GM18502 (cell line): Measurements from ENCODE around the gene OR2M7.
"Not testable (repeated sequence)": the region's sequence is repeated elsewhere in the genome, so short reads cannot be mapped to it uniquely, and the experiment has no call there.

ENCODE experiments used
- ATAC-seq: cut with Tn5 transposase; IDR thresholded peaks from one replicate; pipeline ENCODE4 v1.9.1; 2021; ENCODE audit warnings: mild to moderate bottlenecking; ENCODE audit not compliant: unreplicated experiment, poor library complexity

Gene OR2M7, protein sequence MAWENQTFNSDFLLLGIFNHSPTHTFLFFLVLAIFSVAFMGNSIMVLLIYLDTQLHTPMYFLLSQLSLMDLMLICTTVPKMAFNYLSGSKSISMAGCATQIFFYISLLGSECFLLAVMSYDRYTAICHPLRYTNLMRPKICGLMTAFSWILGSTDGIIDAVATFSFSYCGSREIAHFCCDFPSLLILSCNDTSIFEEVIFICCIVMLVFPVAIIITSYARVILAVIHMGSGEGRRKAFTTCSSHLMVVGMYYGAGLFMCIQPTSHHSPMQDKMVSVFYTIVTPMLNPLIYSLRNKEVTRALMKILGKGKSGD

DNA sequence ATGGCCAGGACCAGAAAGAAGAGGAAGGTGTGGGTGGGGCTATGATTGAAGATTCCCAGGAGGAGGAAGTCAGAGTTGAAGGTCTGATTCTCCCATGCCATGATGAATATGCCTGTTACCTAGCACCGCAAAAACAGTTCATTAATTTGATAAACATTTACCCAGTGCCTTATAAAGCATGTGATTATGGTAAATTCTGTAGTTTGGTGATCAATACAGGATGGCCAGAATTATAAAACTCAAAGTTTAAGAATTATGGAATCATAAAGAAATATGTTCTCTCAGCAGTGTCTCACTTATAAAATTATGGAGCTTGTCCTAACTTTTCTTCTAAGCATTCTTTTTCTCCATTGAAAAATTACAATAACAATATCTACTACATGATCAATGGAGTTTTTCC lies at the start of gene OR2M7:
Gene OR2M7, minus strand, starts transcription at position 101 of the 400 bp plus-strand sequence. Its CDS starts 0 bp downstream, at position 101.
- ATAC-seq, result no peak

DNA sequence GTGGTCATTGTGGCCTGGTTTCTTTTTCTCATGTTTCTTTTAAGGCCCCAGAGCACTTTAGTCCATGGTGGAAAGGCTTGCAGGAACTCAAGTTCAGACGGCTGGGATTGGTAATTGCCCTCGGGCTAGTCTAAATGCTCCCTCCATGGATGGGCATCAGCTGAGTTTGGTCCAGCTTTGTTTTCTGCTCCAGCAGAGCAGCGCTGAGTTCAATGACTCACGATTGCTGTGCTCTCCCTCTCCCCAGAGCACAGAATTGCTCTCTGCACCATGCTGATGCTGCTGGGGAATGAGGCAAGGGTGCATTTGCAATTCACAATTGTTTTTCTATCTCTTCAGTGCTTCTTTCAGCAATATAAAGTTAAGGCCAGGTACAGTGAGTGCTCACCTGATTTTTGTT lies 49.4 kb upstream of the OR2M7 start:
- no peak for ATAC-seq

DNA sequence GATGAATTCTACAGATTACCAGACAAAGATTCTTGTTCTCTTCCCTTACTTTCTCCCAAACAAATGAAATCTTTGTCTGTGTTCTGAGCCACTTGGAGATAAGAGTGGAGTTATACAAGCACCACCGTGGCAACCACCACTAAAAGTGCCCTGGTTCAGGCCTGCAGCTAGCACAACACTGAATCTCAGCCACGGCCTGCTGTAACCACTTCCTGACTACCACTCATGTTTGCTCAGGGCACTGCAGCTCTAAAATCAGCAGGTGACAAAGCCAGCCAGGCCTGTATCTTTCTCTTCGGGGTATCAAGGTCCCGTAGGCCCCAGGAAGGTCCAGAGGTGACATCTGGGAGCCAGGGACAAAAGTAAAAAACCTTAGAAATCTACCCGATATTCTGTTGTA lies 48.0 kb upstream of the OR2M7 start:
- peak; percentile 65 for ATAC-seq

DNA sequence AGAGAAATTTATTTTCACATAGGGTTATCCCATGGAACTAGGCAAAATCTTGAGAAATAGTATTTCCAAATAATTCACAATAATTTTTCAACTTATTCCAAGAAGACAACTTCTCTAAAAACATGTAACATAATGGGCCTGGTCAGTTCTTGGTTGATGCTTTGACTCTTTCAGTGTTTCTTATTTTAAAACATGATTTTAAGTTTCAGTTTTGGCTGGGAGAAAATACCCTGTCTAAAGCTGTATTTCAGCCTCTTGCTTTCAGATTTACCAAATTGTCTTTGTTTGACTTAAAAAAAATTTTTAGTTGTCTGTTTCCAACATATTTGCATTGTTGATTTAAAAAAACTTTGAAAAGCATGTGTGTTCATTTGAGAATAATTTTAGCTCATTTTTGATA lies 42.2 kb upstream of the OR2M7 start:
- ATAC-seq, result no peak

DNA sequence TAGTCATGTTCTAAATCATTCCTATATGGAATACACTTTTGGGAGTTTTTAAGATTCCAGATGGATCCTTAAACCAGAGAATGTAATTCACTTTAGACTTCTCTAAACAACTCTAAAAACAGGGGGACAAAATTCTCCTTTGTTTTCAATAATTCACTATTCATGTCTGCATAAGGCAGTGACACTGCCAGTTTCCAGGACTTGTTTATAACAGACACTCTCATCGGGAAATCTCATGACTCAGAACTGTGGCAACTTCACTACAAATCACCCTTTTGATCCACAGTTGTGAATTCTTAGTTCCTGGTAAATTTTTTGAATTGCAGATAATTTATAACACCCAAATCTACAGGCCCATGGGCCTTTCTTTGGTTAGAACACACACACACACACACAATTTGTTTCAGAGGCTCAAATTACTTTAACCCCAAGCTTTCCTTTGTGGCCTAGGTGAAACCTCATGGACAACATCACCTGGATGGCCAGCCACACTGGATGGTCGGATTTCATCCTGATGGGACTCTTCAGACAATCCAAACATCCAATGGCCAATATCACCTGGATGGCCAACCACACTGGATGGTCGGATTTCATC lies 36.9 kb upstream of the OR2M7 start, which contains the start of gene OR2T4:
Gene OR2T4, plus strand, starts transcription at position 545 of the 595 bp plus-strand sequence. Its CDS starts 0 bp downstream, at position 545.
- ATAC-seq, result no peak

DNA sequence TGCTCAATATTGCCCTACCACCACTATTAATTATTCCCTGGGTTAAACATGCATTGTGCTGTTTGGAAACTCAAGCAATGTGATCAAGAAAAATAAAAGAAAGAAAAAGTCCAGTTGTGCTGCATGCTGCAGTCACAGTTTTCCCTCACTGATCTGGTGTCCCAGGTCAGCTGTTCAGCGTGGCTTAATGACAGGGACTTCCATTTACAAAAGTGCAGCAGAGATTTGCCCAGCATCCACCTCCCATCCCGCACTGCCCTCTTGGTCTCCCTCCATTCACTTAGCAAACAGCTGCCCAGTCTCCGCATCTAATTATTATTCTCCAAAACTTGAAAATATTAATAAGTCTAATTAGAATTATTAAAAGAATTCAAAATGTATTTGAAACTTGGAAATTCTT lies 35.0 kb upstream of the OR2M7 start:
- ATAC-seq, result no peak

DNA sequence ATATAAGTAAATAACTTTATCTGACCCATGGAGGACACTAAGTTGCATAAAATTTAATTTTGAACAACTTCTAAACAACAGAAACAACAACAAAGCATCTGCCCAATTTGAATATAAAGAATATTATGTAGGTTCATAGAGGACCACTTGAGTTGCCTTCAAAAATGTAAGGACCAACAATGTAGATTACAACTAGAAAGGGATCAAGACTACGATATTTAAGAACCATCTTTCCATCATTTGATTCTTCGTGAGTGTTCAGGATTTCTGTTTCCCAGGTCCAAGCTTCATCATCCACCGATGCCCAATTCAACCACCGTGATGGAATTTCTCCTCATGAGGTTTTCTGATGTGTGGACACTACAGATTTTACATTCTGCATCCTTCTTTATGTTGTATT lies 24.1 kb upstream of the OR2M7 start, which contains the start of gene OR14C36:
Gene OR14C36, plus strand, starts transcription at position 301 of the 400 bp plus-strand sequence. Its CDS starts 0 bp downstream, at position 301.
- ATAC-seq, result no peak

DNA sequence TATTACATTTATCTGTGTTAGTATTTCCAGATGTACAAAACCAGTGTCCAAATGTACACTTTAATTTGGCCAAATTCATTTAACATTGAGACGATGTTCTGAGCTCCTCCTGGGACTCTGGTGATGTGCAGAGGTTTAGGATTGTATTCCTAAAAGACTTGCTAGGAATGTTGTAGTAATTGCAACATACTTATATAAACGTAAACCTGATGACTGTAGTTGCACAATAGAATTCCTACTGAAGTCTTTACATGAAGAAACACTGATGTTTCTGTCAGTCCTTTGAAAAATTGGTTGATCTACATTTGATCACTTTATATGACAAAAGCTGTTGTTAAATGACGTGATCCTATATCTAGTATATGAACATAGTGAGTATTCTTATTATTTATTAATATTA lies 19.1 kb upstream of the OR2M7 start:
- ATAC-seq, result no peak

DNA sequence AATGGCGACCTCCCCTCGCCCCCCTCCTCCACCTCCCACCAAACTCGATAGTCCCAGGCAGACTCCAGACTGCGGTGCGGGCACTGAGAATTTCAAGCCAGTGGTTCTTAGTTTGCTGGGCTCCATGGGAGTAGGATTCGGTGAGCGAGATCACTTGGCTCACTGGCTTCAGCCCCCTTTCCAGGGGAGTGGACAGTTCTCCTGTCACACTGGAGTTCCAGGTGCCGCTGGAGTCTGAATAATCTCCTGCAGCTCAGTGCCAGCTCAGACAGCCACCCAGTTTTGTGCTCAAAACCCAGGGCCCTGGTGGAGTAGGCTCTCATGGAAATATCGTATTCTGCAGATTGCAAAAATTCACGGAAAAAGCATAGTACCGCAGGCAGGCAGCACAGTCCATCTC lies 7.6 kb downstream of the OR2M7 start:
- no peak for ATAC-seq

DNA sequence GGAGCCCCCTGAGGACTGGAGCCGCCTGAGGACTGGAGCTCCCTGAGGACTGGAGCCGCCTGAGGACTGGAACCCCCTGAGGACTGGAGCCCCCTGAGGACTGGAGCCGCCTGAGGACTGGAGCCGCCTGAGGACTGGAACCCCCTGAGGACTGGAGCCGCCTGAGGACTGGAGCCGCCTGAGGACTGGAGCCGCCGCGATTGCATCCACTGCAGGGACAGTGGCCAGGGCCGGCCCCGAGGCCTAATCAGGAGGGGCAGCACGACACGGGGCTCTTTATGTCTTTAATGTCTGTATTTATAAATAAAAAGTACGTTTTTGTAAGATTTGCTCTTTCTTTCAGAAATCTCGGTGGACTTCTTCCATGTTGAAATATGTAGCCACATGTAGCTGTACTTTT lies 17.6 kb downstream of the OR2M7 start:
- ATAC-seq, result not testable (repeated sequence)

DNA sequence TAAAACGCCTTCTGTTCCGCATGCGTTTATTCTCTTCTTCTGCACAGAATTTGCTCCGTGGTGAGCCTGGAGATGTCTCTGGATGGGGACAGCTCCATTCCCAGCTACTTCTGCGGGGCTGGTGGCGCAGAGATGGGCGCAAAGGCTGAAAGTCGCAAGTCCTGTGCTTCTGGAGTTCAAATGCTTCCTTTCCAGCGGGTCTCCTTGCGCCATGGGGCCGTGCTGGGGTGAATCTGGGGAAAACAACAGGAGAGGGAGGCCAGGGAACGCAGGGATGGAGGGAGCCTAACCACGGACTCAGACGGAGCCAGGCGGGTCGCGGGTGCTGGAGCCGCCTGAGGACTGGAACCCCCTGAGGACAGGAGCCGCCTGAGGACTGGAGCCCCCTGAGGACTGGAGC lies 18.3 kb downstream of the OR2M7 start:
- ATAC-seq, result no peak

DNA sequence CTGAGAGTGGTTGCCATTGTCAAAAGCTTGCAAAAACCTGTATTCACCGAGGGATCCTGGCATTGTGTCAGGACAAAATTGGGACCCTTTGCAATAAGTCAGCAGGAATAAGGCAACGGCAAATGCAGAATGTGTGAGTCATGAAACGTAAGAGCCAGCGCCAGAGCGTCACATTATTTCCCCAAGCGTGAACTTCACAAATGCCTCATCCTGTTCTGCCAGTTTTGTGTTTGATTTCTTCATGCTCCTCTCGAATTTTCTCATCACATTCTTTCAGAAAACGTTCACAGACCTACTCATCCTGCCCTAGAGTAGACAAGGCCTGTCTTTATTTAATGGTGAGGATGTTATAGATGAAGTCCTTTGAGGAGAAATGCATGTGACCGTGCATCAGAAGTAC lies 18.7 kb downstream of the OR2M7 start:
- ATAC-seq, result not testable (repeated sequence)

DNA sequence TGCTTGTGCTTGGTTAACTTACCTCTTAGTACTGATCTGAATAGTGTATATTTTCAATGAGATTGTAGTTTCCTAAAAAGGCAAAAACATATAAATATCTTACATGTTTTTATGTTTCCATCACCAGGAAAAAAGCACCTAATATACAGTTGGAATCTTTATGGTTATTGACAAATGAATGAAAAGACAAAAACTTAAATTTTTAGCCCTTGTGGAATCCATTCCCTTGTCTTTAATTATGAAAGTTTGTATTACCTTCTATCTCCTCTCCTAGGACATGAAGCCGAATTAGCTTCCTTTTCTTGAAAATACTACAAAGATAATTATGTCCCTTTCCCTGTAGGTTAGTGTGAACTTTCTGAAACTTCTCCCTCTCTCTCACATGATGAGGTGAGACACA lies 21.0 kb downstream of the OR2M7 start, which contains the start of gene OR2T12:
Gene OR2T12, minus strand, starts transcription at position 101 of the 400 bp plus-strand sequence. CDS start 7,846 bp downstream, outside the sequence.
- ATAC-seq, result no peak

DNA sequence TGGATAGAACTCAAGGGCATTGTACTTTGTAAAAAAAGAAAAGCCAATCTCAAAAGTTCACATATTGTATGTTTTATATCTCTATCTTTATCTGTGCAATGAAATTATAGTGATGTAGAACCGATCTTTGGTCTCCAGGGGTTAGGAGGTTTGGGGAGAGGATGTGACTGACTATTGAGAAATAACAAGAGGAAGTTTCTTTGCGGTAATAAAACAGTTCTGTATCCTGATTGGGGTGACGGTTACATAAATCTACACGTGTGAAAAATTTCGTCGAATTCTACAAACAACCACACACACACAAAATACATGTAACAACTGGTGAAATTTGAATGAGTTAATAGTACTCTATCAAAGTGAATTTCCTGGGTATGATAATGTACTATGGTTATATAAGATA lies 36.0 kb downstream of the OR2M7 start:
- no peak for ATAC-seq

DNA sequence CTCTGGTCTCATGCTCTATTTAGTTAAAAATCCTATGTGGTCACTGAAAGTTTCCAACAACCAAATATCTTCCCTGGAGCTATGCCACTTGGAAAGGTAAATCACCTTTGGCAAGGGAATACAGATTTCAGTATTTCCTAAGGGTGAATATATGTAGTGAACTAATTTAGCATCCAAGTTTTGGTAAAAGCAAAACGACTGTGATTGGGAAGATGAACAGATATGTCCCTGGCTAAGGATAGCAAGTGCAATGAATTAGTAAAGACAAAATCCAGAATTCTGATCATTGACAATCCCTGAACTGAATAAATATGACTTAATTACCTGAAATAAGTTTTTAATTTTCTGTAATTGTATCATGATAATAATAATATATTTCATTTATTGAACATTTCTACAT lies 46.5 kb downstream of the OR2M7 start, which contains the start of gene OR2T33:
Gene OR2T33, minus strand, starts transcription at position 101 of the 400 bp plus-strand sequence. CDS start 4,162 bp downstream, outside the sequence.
- ATAC-seq, result no peak
